ENCODE measurements around the gene NUP54. TPM values are rescaled to one million over a fixed set of nuclear protein-coding genes. Genes with fewer than 3 reads are reported as not detected.

Gene NUP54
- total RNA-seq, 2 donors from 2014 or later: 31.7 to 43.5 TPM

DNA sequence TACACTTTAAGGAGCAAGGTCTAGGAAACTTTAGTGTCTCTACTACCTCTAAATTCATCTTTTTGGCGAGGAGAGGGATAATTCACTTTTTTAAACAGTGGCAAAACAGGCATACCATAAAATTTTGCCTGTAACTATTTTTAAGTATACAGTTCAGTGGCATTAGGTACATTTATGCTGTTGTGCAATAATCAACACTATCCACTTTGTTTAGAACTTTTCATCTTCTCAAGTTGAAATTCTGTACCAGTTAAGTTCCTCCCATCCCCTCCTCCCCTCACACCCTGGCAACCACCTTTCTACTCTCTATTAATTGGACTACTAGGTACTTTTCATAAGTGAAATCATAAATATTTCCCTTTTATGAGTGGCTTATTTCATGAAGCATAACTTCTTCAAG is 31.4 kb downstream of the NUP54 start:
- H3K4me3 ChIP-seq: no peak overlapping the region
- WGBS: 95% methylated on average over 1 of the region's 1 CpG
- TF ChIP-seq POLR2A (IDR thresholded peaks at IDR 0.05): no peak
- TF ChIP-seq POLR2AphosphoS5 (IDR thresholded peaks at IDR 0.05): no peak
- TF ChIP-seq, protein P1, sequence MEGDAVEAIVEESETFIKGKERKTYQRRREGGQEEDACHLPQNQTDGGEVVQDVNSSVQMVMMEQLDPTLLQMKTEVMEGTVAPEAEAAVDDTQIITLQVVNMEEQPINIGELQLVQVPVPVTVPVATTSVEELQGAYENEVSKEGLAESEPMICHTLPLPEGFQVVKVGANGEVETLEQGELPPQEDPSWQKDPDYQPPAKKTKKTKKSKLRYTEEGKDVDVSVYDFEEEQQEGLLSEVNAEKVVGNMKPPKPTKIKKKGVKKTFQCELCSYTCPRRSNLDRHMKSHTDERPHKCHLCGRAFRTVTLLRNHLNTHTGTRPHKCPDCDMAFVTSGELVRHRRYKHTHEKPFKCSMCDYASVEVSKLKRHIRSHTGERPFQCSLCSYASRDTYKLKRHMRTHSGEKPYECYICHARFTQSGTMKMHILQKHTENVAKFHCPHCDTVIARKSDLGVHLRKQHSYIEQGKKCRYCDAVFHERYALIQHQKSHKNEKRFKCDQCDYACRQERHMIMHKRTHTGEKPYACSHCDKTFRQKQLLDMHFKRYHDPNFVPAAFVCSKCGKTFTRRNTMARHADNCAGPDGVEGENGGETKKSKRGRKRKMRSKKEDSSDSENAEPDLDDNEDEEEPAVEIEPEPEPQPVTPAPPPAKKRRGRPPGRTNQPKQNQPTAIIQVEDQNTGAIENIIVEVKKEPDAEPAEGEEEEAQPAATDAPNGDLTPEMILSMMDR (IDR thresholded peaks at IDR 0.05): no peak
- H3K36me3 ChIP-seq: no peaks in the 10 kb centered on the region
- no peaks in the 10 kb centered on the region for H3K9me3 ChIP-seq
- no peak for DNase-seq (ENCODE audit: low spot score)
- intact Hi-C loops (cut with DNase I): no loop called here
- no peak overlapping the region for H3K27ac ChIP-seq
- no peaks in the 10 kb centered on the region for H3K4me1 ChIP-seq (replicated peaks)
- H3K27me3 ChIP-seq (replicated peaks; ENCODE audit: insufficient read depth): no peaks in the 10 kb centered on the region

DNA sequence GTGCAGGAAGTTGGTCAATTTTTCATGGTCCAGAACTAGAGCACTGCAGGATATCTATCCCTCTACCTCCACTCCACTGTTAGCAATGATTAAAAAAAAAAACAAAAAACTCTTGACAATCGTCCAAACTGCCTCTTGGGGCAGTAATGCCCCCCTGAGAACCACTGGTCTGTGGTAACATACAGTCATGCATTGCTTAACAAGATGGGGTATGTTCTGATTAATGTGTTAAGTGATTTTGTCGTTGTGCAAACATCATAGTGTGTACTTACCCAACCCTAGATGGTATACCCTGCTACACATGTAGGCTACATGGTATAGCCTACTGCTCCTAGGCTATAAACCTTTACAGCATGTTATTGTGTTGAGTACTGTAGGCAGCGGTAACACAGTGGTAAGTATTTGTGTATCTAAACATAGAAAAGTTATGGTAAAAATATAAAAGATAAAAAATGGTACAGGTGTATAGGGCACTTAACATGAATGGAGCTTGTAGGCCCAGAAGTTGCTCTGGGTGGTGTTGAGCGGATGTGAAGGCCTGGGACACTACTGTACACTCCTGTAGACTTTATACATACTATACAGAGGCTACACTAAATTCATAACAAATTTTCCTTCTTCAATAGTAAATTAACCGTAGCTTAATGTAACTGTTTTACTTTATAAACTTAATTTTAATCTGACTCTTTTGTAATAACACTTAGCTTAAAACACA is 39.6 kb downstream of the NUP54 start:
- intact Hi-C loops (cut with DNase I): no loop called here
- TF ChIP-seq POLR2A (IDR thresholded peaks at IDR 0.05): no peak
- TF ChIP-seq, protein P1 (IDR thresholded peaks at IDR 0.05): no peak
- TF ChIP-seq POLR2AphosphoS5 (IDR thresholded peaks at IDR 0.05): no peak
- no peak for DNase-seq (ENCODE audit: low spot score)
- no peaks in the 10 kb centered on the region for H3K4me1 ChIP-seq (replicated peaks)
- no peaks in the 10 kb centered on the region for H3K27me3 ChIP-seq (replicated peaks; ENCODE audit: insufficient read depth)
- H3K9me3 ChIP-seq: no peaks in the 10 kb centered on the region
- H3K36me3 ChIP-seq: no peaks in the 10 kb centered on the region
- no peak overlapping the region for H3K27ac ChIP-seq
- no peak overlapping the region for H3K4me3 ChIP-seq
- WGBS: 59% methylated on average over 5 of the region's 5 CpGs

GRCh38 chr4:76106442-76106841 is 41.8 kb downstream of the NUP54 start:
- Histone ChIP-seq H3K27ac (no peak overlapping the region), H3K9me3 (no peaks in the 10 kb centered on the region), H3K27me3 (replicated peaks; ENCODE audit: insufficient read depth) (no peaks in the 10 kb centered on the region), H3K4me1 (replicated peaks) (no peaks in the 10 kb centered on the region), H3K36me3 (no peaks in the 10 kb centered on the region), H3K4me3 (no peak overlapping the region)
- DNase-seq (ENCODE audit: low spot score): no peak
- intact Hi-C loops (cut with DNase I): no loop called here
- no peak for TF ChIP-seq POLR2A (IDR thresholded peaks at IDR 0.05)
- TF ChIP-seq POLR2AphosphoS5 (IDR thresholded peaks at IDR 0.05): no peak
- TF ChIP-seq, protein P1 (IDR thresholded peaks at IDR 0.05): no peak
- WGBS: 68% methylated on average over 4 of the region's 4 CpGs

DNA sequence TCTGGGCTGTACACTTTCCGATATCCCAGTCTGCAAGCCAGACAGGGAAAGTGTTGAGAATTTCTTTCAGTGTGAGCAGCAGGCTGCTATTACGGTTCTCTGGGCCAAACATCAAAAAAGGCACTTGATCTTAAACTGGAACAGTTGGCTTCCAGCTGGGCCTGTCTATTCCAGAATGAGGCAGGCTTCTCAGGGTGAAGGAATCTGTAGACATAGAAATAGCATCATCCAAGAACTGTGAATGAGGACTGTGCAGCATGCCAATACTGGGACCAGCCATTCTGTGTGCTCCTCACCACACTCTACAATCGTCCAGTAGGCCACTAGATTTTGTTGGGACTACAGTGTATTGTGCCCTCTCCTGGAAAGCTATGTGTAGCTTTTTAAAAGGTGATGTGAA is 42.5 kb downstream of the NUP54 start:
- Histone ChIP-seq H3K4me1 (replicated peaks) (no peaks in the 10 kb centered on the region), H3K36me3 (no peaks in the 10 kb centered on the region), H3K4me3 (no peak overlapping the region), H3K27me3 (replicated peaks; ENCODE audit: insufficient read depth) (no peaks in the 10 kb centered on the region), H3K27ac (no peak overlapping the region), H3K9me3 (no peaks in the 10 kb centered on the region)
- no peak for DNase-seq (ENCODE audit: low spot score)
- intact Hi-C loops (cut with DNase I): no loop called here
- no peak for TF ChIP-seq POLR2AphosphoS5 (IDR thresholded peaks at IDR 0.05)
- 64% methylated on average over 3 of the region's 3 CpGs for WGBS

DNA sequence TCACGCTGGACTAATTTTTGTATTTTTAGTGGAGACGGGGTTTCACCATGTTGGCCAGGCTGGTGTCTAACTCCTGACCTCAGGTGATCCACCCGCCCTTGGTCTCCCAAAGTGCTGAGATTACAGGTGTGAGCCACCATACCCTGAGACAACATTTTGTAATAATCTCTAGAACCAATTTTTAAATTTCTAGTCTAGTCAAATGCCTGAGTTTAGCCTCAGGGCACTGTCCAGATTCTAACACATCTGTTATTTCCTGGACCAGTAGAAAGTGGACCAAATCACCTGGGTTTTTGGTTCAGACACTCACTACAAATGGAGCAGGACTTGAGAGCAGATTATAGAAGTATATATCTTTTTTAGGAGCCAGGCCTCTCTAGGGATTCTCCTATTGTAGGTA is 52.1 kb downstream of the NUP54 start:
- Histone ChIP-seq H3K27ac (no peak overlapping the region), H3K9me3 (no peaks in the 10 kb centered on the region), H3K27me3 (replicated peaks; ENCODE audit: insufficient read depth) (no peaks in the 10 kb centered on the region), H3K36me3 (no peaks in the 10 kb centered on the region), H3K4me1 (replicated peaks) (no peaks in the 10 kb centered on the region), H3K4me3 (no peak overlapping the region)
- intact Hi-C loops (cut with DNase I): no loop called here
- WGBS: 95% methylated on average over 3 of the region's 3 CpGs
- TF ChIP-seq POLR2AphosphoS5 (IDR thresholded peaks at IDR 0.05) (no peak), POLR2A (IDR thresholded peaks at IDR 0.05) (no peak)
- TF ChIP-seq, protein P1 (IDR thresholded peaks at IDR 0.05): no peak
- no peak for DNase-seq (ENCODE audit: low spot score)

Measured in prostate gland (tissue), 2 donors.